Activated CD8-positive, alpha-beta memory T cell treated with anti-CD3 and anti-CD28 coated beads, Interleukin-2, amount 50 U/mL, for 1 hour (primary cell): ENCODE results near the gene SLC7A10.

Experiments used
- DNase-seq: peaks from one replicate; pipeline ENCODE4 v3.0.0-alpha.2; 2020; ENCODE audit errors: extremely low read depth

SLC7A10 gene

GRCh38 chr19:33254245-33254824, 28.7 kb upstream of the SLC7A10 start:
- no peak for DNase-seq

- DNase-seq: no peak
Measured at GRCh38 chr19:33252971-33253370, 27.3 kb upstream of the SLC7A10 start.

- DNase-seq: no peak
Measured at GRCh38 chr19:33252418-33252962, 26.8 kb upstream of the SLC7A10 start.

- DNase-seq: no peak
Measured at GRCh38 chr19:33251526-33252090, 26.0 kb upstream of the SLC7A10 start.

DNA sequence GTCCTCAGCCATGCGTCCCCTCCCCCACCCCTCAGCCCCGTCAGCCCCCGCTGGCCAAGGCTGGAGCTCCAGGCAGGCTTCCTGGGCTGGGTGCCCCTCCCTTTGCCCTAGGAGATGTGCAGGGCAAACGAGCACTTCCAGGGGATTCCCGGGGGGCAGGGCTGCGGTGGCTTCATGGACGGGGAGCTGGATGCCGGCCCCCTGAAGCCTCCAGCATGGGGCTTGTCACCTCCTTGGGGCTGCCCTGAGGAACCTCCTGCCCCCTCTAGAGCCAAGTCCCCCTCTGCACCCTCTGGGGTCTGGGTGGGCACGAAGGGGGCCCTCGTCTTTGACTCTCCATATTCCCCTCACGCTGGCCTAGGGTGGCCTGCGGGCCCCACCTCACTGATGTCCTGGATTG, 25.4 kb upstream of the SLC7A10 start:
- DNase-seq: no peak

DNA sequence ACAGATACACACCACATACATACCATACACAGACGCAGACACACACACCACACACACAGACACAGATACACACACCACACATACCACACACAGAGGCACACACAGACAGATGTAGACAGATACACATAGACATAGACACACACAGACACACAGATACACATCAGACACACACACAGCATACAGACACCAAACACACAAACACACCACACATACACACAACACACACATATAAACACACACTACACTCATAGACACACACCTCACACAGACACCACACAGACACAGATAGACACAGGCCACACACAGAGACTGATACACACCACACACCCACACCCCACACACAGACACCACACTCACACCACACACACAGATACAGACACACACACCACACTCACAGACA, 24.9 kb upstream of the SLC7A10 start:
- no peak for DNase-seq

- DNase-seq: no peak
Measured at GRCh38 chr19:33249740-33250366, 24.2 kb upstream of the SLC7A10 start.

DNA sequence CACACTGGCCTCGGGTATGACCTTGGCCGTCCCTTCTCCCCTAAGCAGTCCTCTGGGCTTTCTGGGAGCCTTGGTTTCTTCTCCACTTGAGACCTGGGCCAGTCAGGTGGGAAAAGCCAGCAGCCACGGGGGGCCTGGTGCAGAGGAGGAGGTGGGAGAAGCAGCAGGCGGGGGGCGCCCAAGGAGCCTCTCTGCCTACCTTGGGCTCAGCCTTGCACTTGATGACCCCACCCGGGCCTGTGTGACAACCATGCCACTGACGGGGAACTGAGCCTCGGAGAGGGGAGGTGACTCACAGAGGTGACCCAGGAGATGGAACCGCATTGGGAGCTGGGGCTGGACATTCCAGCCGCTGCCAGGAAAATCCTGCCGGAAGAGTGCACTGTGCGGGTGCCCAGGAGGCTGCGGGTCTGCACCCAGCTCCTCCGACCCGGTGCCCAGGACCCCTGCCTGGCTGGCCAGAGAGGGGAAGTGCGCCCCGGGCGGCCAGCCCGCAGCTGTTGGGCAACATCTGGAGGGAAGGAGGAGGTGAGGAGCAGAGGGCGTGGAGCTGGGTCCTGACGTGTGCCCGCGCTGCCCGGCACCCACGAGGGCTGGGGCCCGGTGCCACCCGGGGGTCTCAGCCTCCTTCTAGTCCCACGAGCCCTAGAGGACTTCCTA, 23.4 kb upstream of the SLC7A10 start:
- DNase-seq: no peak

GRCh38 chr19:33248553-33248953, 22.9 kb upstream of the SLC7A10 start:
- no peak for DNase-seq

DNA sequence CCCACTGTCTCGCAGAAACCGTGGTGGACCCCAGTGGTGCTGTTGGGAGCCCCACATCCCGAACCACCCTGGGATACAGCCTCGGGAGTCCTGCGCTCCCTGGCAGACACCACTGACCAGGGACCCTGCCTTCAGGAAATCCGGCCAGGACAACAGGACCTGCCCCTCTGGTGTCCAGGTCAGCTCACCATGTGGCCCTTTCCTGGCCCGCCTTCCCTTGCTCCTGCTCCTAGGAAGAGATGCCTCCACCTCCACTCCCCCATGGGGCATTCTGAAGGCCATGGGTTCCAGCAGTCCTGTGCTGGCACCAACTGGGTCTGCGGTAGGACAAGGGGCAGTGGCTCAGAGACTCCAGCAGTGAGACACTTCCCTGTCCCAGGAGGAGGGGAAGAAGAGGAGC, 22.5 kb upstream of the SLC7A10 start:
- DNase-seq: no peak

DNA sequence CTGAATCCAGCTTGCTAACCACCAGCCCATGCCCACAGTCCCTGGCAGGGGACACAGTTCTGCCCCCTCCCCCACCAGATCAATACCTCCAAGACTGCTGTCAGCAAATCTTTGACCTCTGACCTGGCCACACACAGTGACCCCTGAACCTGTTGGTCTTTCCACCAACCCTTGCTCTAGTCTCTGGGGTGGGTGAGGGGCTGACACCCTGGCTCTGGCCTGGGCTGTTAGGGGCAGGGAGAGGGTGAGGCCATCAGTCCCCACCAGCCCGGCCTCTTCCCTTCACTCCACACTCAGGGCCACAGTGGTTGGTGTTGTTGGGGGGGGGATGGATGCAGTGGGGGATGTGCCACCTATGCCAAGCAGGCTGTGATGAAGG, 21.8 kb upstream of the SLC7A10 start:
- no peak for DNase-seq

DNA sequence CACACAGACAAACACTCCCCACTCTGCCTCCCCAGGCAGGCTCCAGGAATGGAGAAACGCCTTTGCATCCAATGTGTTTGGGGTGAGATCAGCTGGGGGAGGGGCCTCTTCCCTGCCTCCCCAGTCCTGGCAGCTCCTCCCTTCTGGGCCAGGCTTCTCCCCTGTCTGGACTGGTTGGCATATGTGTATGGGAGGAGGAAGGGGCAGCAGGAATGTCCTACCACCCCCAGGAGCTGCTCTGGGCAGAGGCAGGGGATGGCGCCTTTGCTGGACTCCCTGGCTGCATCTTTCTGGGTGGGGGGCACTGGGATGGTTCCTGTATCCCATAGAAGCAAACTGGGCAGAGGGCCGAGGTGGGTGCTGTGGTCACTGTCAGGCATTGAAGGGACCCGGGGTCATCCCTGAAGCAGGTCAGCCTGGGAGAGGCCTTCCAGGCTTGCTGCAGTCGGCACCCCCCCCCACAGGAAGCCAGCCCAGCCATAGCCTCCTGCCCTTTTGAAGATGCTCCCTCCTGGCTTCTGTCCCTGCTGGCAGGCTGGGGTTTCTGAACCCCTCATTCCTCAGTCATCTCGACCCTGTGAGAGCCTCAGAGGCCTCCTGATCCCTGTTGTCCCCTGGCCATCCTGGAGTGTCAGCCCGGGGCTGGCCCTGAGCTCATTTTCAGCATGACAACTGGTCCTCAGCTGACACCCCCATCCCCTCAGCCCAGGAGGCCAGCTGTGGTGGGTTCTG, 21.2 kb upstream of the SLC7A10 start:
- no peak for DNase-seq

DNA sequence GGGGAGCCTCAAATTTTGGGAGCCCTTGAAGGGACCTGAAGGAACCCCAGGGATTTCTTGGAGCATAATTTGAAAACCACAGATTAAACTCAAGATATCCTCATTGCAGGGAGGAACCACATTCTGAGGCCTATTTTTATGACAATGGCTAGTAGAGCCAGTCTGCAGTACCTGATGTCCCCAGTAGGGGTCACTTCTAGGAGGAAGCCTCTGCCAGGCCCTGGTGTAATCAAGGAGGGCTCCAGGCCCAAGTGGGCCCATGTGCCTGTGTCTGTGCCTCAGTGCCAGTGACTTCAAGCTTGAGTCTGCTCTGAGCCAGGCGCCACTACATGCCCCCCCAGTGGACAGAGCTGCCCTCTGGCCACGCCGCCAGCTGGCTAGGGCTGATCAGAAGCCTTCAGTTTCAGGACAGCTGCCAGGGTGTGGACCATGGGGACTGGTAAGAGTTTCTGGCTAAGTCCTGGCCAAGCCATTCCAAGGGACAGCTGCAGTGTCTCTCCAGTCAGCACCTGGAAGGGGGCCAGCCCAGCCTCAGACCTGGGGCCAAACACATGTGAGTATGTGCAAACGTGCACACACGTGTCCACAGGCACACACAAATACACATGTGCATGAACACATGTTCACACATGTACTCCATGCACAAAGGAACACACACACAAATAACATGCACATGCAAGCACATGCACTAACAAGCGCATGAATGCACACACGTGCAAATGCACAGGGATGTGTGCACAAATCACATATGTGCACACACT, 20.5 kb upstream of the SLC7A10 start:
- DNase-seq: no peak

- DNase-seq: no peak
Measured at GRCh38 chr19:33242911-33243310, 17.3 kb upstream of the SLC7A10 start.

GRCh38 chr19:33242131-33242530, 16.5 kb upstream of the SLC7A10 start:
- no peak for DNase-seq

GRCh38 chr19:33241530-33242101, 16.0 kb upstream of the SLC7A10 start:
- no peak for DNase-seq

GRCh38 chr19:33241091-33241529, 15.5 kb upstream of the SLC7A10 start:
- DNase-seq: no peak

DNA sequence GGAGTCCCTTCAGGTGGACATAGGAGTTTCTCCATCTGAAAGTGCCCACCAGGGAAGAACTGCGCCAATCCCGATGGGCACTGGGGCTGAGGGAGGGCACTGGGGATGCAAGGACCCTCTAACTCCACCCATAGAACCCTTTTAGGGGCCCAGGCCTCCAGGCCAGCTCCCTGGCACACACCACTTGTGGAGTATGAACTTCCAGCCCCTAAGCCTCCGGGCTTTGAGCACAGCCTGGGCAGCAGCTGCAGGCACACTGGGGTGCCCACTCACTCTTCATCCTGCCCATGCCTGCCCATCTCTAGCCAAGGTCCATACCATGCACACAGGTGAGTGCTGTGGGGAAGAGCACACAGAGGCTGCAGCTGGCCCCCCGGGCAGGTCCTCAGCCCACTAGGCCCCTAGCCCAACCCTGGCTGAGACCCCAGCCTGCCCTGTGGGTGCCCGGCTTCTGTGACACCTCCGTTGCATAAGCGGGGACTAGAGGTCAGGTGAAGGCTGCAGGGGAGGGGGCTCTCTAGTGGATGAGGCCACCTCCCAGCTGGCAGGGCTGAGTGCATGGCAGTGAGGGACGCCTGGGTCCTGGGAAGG, 14.6 kb upstream of the SLC7A10 start:
- no peak for DNase-seq

- no peak for DNase-seq
Measured at GRCh38 chr19:33239223-33239975, 13.7 kb upstream of the SLC7A10 start.
